Glomerular endothelial cell (primary cell): ENCODE data around the gene GPD1L. TPM values are rescaled to one million over a fixed set of nuclear protein-coding genes. Genes with fewer than 3 reads are reported as not detected.
A peak's percentile ranks its signal among the peaks of the same experiment; 100 is the strongest.
"Not testable (repeated sequence)": the region's sequence is repeated elsewhere in the genome, so short reads cannot be mapped to it uniquely, and the experiment has no call there.

Source experiments
- DNase-seq: peaks from one replicate; pipeline ENCODE4 v3.0.0-alpha.2; 2011; ENCODE audit warnings: low read depth, low spot score; ENCODE audit errors: extremely low read depth
- total RNA-seq: library from RNA; depleted of rRNA; stranded (reverse); fragments of >200 nt; gene quantifications from 2 replicates; pipeline ENCODE4 v1.2.3, GENCODE V29; 2015

Gene GPD1L
- total RNA-seq, 1 donor from 2014 or later: 8.3 TPM

- DNase-seq: peak; percentile 87
These were observed 71.3 kb downstream of the GPD1L start for GRCh38 chr3:32177702-32178198.

DNA sequence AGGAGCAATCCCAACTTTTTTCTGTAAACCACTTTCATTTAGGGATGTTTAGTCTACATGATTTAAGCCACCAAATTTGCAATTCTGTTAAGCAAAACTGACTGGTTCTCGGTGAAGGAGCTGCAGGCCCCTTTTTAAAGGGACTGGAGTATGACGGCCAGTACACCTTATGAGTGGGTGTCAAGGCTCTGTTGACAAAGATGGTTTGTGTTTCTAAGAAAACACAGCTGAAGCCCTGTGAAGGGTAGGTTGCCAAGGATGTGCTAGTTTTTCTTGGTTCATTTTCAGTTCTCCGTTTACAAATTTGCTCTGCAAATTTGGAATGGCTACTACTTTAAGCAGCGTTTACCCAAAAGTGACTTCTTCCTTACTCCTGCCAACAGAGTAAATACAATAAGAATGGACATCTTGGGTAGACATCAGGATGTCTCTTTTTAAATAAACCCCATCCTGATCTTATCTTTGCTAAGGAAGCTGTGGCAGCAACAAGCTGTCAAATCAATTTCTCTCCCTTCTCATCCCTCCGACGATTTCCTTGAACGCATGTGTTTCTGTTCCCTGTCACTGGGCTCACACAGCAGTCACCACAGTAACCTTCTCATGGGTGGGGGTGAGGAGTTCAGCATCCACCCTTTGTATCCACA is 73.8 kb downstream of the GPD1L start:
- DNase-seq: no peak

GRCh38 chr3:32181365-32181764 is 74.9 kb downstream of the GPD1L start:
- DNase-seq: no peak

DNA sequence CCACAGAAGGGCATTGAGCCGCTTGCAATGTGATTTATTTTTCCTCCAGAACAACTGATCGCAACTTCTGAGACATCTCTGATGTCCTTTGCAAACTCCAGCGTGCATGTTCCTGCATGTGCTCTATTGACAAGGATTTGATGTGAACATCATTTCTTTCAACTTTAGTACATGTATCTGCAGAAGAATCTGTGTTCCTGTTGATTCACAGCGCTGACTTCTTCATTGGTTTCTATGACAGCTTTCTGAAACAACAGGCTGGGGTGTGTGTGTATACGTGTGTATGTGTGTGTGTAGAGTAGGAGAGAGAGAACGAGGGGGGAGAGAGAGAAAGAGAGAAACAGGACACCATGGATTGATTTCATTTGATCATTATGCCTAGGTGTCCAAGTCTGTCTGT is 75.4 kb downstream of the GPD1L start:
- no peak for DNase-seq

DNA sequence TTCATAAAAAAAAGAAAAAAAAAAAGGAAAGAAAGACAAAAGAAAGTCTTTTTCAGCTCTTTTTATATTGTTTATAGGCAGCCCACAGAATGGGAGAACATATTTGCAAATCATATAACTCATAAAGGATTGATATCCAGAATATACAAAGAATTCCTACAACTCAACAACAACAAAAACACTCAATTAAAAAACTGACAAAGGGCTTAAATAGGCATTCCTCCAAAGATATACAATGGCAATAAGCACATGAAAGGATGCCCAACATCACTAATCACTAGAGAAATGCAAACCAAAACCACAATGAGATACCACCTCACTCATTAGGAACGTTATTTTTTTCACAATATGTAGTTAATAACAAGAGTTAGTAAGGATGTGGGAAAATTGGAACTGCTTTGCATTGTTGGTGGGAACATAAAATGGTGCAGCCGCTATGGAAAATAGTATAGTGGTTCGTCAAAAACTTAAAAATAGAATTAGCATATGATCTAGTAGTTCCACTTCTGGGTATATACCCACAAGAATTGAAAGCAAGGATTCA is 77.8 kb downstream of the GPD1L start:
- DNase-seq: no peak

- DNase-seq: no peak
These were observed 79.7 kb downstream of the GPD1L start for GRCh38 chr3:32186097-32186496.

- no peak for DNase-seq
These were observed 80.5 kb downstream of the GPD1L start for GRCh38 chr3:32186876-32187275.

DNA sequence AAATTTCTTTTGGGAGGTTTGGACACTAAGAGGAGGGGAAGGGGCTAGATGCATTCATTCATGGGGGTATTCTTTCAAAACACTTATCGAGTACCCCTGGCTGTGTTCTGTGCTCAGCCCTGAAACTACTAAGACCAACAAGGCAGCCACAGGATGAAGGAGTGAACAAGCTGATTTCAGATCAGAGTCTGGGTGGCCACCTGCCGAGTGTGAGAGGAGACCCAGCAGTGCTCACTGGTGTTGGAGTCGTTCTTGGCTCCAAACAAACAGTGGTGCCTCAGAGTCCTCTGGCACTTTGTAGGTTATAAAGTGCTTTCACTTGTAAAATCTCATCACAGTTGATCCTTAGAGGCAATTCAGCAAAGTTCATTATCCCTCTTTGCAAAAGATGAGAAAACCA is 83.3 kb downstream of the GPD1L start:
- no peak for DNase-seq

- DNase-seq: not testable (repeated sequence)
These were observed 84.1 kb downstream of the GPD1L start for GRCh38 chr3:32190556-32190955.

DNA sequence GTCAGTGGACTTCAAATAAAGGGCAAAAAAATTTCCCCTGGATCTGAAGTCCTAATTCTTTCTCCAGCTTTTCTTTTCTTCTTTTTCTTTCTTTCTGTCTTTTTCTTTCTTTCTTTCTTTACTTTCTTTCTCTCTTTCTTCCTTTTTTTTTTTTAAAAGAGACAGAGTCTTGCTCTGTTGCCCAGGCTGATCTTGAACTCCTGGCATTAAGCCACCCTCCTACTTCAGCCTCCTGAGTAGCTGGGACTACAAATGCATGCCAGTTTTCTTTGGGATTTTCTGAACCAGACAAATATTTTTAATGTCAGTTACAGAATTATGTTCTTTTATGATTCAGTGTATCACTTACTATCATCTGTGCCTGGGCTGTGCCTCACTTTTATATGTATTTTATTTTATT is 86.7 kb downstream of the GPD1L start:
- DNase-seq: no peak

- DNase-seq: no peak
These were observed 88.2 kb downstream of the GPD1L start for GRCh38 chr3:32194653-32195052.

DNA sequence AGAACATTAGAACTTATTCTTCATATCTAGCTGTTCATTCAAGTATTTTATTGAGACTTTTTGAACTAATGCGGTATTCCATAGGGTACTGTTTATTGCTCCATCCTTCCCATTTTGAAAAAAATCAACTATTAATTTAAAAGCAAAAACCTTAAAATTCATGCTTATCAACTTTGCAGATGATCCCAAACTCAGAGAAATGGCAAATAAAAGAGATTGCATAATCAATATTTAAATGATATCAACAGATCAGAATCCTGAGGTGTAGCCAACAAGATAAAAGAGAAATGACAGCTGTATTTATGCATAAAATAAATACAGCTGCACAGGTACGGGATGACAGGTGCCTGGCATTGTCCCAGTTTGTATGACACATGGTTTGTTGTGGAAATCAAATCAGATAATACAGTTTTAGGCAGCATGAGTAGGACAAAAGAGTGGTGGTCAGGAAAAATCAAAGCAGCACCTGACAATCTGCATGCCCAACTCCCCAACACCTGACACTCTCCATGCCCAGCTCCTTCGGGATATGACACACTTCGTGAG is 89.6 kb downstream of the GPD1L start:
- DNase-seq: no peak

- DNase-seq: no peak
These were observed 91.6 kb downstream of the GPD1L start for GRCh38 chr3:32197991-32198390.

GRCh38 chr3:32198714-32199113 is 92.3 kb downstream of the GPD1L start:
- DNase-seq: no peak

DNA sequence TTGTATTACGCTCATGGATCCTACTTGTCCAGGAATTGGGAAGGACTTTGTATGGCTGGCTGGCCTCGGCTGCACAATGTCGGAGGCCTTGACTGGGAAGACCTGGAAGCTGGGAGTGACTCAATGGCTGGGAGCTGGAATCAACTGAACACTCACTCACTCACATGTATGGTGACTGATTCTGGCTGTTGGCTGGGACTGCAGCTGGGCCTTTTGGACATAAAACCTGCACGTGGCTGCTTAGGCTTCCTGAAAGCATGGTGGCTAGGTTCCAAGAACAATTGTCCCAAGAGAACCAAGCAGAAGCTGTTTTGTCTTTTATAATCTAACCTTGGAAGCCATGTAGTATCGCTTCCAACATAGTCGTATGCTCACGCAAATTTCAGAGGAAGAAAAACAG is 94.1 kb downstream of the GPD1L start:
- no peak for DNase-seq

DNA sequence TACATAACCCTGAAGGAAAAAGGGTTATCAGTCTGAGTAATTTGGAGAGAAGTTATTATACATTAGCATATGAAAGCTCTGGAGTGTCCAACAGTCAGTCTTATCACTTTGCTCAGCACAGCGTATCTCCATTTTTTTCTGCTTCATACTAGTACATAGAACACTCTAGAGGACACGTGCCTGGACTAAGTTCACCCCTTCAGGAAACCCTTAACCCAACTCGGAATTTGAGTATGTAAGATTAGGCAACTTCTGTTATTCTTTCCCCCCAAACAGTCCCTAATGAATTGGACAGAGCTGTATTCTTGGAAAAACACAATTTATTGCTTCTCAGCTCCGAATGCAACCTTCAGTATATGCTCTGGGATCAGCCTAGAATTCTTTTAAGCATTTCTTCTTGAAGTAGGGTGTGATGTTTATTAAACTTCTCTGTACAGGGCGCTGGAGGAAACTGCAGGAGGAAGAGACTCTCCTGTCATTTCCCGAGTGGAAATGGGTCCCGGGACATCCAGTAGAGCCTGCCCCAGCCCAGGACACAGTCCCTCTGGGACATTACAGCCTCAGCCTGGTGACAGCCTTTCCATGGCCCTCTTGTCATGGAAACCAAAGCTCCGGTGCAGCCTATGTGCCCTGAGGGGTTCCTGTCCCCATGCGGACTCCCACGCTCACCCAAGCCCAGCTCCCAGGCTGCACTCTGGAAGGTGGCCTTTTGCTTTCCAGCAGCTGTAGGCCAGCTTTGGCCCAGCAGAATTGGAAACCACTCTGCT is 94.8 kb downstream of the GPD1L start:
- DNase-seq: no peak

DNA sequence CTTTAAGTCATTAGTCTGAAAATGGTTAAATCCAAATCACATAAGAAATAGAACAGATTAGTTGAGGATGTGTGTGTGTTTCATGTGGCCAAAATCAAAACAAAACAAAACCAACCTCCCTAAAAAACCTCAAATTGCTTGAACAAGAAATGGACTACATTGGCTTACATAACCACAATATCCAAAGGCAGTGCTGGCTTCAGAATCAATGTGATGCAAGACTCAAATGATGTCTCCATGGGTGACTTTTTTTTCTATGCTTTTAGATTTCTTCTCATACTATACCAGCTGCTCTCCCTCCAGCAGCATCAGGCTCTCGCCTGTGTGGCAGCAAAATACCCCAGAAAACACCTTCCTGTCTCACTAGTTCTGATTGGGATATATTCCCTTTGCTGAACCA is 96.1 kb downstream of the GPD1L start:
- no peak for DNase-seq

DNA sequence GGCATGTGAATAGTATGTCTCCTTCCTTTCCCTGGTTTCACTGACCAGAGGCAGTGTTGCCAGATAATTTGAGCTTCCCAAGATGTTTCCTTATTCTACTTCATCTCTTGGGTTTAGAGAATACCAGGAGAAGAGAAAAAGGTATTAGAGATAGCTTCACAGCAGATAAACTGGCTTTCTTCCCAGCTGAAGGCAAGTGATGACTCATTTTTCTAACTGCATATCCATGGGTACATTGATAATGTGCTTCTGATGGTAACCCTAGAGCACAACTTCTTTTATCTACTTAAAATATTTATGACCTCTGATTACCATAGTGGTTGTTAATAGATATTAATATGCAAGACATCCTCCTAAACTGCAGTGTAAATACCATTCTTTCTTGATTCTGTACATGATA is 97.4 kb downstream of the GPD1L start:
- no peak for DNase-seq

DNA sequence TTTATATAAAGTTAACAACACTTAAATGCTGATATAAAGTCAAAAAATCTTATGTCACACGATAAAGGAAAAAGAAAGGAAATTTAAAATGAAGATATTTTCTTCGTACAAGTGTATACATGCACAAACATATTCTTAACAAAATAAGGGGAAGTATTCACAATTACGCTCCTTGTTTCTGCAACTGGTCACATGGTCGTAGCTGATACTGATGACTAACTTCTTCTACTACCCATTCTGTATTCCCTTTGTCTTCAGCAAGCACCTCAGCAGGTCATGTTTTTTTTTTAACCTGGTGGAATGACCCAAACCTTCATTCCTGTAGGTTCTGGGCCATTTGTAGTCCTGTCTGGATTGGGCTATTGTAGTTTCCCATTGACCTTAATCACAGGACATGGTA is 102.0 kb downstream of the GPD1L start:
- no peak for DNase-seq

- no peak for DNase-seq
These were observed 108.8 kb downstream of the GPD1L start for GRCh38 chr3:32215185-32215584.

GRCh38 chr3:32216172-32216783 is 109.9 kb downstream of the GPD1L start:
- no peak for DNase-seq
